Activated CD4-positive, alpha-beta T cell treated with anti-CD3 and anti-CD28 coated beads, Interleukin-2, amount 50 U/mL, for 16 hours (primary cell): ENCODE results near the gene NSL1.
A peak's percentile ranks its signal among the peaks of the same experiment; 100 is the strongest.

ENCODE experiments used
- DNase-seq: peaks from one replicate; pipeline ENCODE4 v3.0.0-alpha.2; 2020

NSL1 gene

DNA sequence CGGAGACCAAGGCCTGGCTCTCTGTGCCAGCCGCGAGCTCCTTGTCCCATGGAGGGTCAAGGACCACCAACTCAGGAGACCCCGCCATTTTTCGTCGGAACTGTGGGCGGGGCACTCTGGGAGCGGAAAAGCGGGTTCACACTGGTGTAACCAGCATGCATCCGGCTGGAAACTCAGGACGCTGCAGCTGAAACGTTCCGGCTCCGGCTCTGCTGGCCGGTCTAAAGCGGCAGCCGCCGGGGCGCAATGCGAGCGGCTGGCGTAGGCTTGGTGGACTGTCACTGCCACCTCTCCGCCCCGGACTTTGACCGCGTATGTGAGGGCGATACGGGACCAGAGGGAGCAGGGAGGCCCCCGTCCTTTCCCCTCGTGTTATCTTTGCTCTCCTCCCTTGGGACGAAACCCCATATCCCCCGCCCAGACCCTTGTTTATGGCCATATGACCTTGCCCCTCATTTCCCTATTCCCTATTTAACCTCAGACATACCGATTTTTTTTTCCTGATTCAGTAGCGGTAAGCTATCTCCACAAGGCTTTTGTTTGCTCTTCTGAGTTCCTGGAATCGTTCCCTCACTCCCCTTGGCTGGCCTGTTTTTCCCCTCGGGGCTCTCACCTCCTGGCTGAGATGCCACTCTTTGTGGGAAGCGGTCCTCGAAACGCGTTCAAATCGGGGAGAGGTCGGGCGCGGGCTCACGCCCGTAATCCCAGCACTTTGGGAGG lies at the start of gene NSL1, which contains the start of gene TATDN3:
TSS of gene NSL1 (minus strand) at position 102 of the 720 bp plus-strand sequence. CDS start at position 88, 14 bp downstream.
TSS of gene TATDN3 (plus strand) at position 219 of the 720 bp plus-strand sequence. CDS start at position 247, 28 bp downstream.
- DNase-seq, result peak; percentile 95

GRCh38 chr1:212838145-212838544 lies 46.6 kb upstream of the NSL1 start:
- no peak for DNase-seq

DNA sequence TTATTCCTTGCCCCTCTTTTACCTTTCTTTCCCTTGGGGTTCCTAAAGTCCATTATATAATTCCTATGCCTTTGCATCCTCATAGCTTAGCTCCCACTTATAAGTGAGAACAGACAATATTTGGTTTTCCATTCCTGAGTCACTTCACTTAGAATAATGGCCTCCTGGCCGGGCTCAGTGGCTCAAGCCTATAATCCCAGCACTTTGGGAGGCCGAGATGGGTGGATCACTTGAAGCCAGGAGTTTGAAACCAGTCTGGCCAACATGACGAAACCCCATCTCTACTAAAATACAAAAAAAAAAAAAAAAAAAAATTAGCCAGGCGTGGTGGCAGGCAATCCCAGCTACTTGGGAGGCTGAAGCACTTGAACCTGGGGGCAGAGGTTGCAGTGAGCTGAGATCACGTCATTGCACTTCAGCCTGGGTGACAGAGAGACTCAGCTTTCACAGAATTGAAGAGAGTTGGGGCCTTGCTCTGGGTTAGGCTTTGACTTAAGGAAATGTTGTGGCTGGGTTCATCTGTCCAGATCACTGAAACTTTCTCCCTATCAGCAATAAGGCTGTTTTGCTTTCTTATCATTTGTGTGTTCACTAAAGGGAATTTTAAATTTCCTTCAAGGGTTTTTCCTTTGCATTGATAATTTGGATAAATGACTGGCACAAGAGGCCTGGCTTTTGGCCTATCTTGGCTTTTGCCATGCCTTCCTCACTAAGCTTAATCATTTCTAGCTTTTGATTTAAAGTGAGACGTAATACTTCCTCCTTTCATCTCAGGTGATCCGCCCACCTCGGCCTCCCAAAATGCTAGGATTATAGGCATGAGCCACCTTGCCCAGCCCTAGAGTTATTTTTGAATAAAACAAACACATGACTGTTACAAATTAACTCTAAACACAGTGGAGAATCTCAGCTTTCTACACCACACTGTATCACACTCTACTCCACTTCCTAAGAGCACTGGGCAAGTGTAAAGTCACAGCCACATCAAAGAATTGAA lies 41.9 kb upstream of the NSL1 start:
- peak; percentile 16 for DNase-seq

DNA sequence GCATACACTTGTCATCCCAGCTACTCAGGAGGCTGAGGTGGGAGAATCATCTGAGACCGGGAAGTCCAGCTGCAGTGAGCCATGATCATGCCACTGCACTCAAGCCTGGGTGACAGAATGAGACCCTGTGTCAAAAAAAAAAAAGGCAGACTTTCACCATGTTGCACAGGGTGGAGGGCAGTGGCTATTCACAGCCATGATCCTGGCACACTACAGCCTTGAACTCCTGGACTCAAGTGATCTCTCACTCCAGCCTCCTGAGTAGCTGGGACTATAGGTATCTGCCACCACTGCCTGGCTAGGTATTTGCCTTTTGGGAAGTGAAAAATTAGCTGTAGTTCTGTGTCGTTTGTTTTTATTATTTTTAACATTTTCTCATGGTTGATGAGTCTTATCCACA lies 36.8 kb upstream of the NSL1 start:
- no peak for DNase-seq

- no peak for DNase-seq
Observed at GRCh38 chr1:212827831-212828278, 36.3 kb upstream of the NSL1 start.

- no peak for DNase-seq
Observed at GRCh38 chr1:212827171-212827776, 35.7 kb upstream of the NSL1 start.

GRCh38 chr1:212825798-212826452 lies 34.3 kb upstream of the NSL1 start:
- DNase-seq, result no peak

- no peak for DNase-seq
Observed at GRCh38 chr1:212824201-212824600, 32.6 kb upstream of the NSL1 start.

GRCh38 chr1:212822956-212823355 lies 31.4 kb upstream of the NSL1 start:
- no peak for DNase-seq

GRCh38 chr1:212820969-212821368 lies 29.4 kb upstream of the NSL1 start:
- no peak for DNase-seq

DNA sequence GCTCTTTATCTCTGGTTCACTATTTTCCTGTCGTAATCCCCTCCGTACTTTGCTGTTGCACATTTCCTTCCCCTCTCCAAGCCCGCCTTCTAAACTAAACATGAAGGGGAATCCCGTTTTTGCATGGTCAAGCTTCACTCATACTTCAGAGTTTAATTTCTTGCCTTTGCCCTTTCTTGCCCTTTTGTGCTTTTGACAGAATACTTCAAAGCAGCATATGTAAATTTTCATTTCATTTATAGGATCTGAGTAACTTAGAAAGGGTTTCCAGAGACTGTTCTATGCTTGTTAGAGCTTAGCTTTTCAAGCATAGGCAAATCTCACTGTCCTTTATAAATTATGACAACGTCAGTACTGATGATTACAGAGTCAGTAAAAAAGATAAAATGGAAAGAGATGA lies 28.1 kb upstream of the NSL1 start:
- no peak for DNase-seq

DNA sequence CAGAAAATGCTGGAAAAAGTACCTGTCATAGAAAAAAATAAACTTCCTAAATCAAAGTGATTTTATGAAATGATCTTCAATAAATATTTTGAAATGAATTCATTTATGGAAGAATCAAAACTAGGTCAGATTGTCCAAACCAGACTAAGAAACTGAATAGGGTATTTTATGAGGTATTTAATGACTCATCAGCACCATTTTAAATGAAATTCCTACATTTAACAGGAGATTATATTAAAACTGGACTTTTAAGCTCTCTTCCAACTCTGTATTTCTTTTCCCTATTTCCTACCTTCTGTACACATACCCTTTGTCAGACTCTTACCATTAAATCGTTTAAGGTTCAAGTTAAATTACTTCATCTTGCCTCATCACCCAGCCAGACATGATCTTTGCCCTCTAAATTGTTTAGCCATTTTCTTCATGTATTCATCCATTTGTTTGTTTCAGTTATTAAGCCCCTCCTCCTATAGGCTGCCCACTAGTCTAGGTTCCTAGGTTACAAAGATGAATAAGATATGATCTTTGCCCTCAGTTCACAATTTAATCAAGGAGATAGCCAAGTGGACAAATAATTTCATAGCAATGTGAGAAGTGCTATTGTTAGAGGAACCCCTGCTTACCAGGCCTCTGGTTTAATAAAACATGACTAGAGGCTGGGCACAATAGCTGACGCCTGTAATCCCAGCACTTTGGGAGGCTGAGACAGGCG lies 25.1 kb upstream of the NSL1 start:
- DNase-seq, result no peak

GRCh38 chr1:212814537-212815334 lies 23.2 kb upstream of the NSL1 start:
- DNase-seq, result no peak

- no peak for DNase-seq
Observed at GRCh38 chr1:212805767-212806166, 14.2 kb upstream of the NSL1 start.

DNA sequence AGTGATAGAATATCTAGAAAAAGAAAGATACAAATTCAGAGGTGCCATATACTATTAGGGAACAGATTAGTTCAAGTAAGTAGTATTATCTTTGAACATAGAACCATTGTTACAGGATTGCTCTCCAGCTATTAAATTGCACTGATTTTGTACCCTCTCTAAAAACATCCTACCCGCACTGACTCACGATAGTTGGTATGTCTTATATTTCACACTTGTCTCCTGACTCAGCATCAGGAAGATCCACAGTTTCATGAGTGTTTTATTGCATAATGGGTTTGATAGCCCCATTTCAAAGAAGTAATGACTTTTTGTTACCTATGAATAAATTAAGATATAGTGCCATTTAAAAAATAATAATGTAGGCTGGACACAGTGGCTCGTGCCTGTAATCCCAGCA lies 6.1 kb upstream of the NSL1 start:
- no peak for DNase-seq

- DNase-seq, result peak; percentile 18
Observed at GRCh38 chr1:212794561-212795014, 3.0 kb upstream of the NSL1 start.

GRCh38 chr1:212792396-212792908 lies 875 bp upstream of the NSL1 start:
- no peak for DNase-seq

DNA sequence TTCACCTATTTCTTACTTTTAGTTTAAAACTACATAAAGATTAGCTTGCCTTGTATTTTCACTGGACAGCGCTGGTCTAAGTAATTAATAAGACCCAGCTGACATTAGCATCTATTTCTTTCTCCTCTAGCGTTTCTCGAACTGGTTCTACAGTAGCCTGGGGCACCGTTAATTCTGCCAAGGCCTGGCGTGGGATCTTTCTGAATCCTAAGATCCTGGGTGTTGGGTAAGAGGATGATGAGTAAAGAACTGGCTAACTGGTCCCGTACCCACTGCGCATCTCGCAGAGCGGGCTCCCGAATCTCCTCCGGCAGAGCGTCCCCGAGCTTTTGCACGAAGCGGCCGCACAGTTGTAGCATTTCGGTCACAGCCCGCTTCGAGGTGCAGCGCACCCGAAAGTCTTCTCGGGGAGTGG lies 309 bp downstream of the NSL1 start:
- DNase-seq, result no peak

DNA sequence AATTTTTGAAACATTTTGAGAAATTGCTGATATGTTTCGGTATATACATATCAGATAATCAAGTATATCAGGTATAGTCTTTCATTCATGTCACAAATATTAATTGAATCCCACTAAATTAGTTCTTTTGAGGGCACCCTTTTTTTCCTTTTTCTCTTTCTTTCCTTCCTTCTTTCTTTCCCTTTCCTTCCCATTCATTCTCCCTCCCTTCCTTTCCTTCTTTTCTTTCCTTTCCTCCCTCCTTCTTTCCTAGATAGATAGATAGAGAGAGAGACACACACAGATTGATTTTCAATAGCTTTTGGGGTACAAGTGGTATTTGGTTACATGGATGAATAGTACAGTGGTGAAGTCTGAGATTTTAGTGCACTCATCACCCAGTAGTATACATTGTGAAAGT lies 5.7 kb downstream of the NSL1 start:
- no peak for DNase-seq

GRCh38 chr1:212783976-212784375 lies 7.6 kb downstream of the NSL1 start:
- no peak for DNase-seq
